HCT116 (cell line): Measurements from ENCODE around the gene MAP2K3. TPM values are rescaled to one million over a fixed set of nuclear protein-coding genes. Genes with fewer than 3 reads are reported as not detected.
"Not testable (repeated sequence)": the region's sequence is repeated elsewhere in the genome, so short reads cannot be mapped to it uniquely, and the experiment has no call there.

Experiments
- ATAC-seq: fragments of 200-7000 bp; cut with Tn5 transposase; 2 replicates; pipeline ENCODE4 v1.9.1; 2020; ENCODE audit warnings: mild to moderate bottlenecking, moderate library complexity
- BruUV-seq: library from RNA; stranded (reverse); fragments of 400-500 nt; replicated peaks from 2 replicates; lab custom pipeline; 2021; lab: Mats Ljungman, UMichigan
- CTCF ChIA-PET: fragments of 300-600 bp; sonication (Branson Sonifier 250); formaldehyde crosslinking; loops from one replicate; lab custom pipeline; 2021; ENCODE audit warnings: antibody characterized with exemption; lab: Charles Lee
- POLR2A ChIA-PET: fragments of 300-600, 350-600 bp; sonication (Branson Sonifier 250); formaldehyde crosslinking; loops from one replicate; lab custom pipeline; 2021; ENCODE audit warnings: antibody characterized with exemption; lab: Charles Lee
- RAD21 ChIA-PET, 2 experiments: fragments of 300-600 bp; sonication (Branson Sonifier 250); formaldehyde crosslinking; loops; one replicate each; lab custom pipeline; 2023; ENCODE audit warnings: low total read pairs in 2 of 2; ENCODE audit not compliant: uncharacterized antibody in 2 of 2, unreplicated experiment in 2 of 2, low non-redundant PET in 1 of 2; lab: Charles Lee
- DNase-seq: peaks from one replicate; pipeline ENCODE4 v3.0.0-alpha.2; 2010; ENCODE audit warnings: low read depth, low spot score
- H2AFZ ChIP-seq: fragments of 200-600 bp; shearing (Covaris generic), sonication (generic); 2 replicates; pipeline ENCODE4 v1.6.1; 2017; ENCODE audit warnings: low read depth, mixed run types, mixed read lengths, antibody characterized with exemption, low read length; ENCODE audit not compliant: poor library complexity, severe bottlenecking
- H3K27ac ChIP-seq: 2 replicates; pipeline ENCODE4 v1.5.1; 2012; ENCODE audit warnings: low read depth, low read length
- H3K27me3 ChIP-seq: fragments of 200-600 bp; sonication (generic); 2 replicates; pipeline ENCODE4 v1.6.1; 2016; ENCODE audit warnings: mixed run types, low read length, mixed read lengths; ENCODE audit not compliant: insufficient read depth
- H3K36me3 ChIP-seq, 2 experiments: fragments of 200-500 bp in 1 of 2; fragments of 200-600 bp in 1 of 2; sonication (Bioruptor generic) in 1 of 2; sonication (generic) in 1 of 2; 2 replicates each; pipeline versions ENCODE4 v1.5.1 to v1.6.1; 2014 to 2016; ENCODE audit warnings: low read length in 2 of 2, inconsistent platforms in 1 of 2, mixed read lengths in 1 of 2, mixed run types in 1 of 2; ENCODE audit not compliant: insufficient read depth in 2 of 2, control insufficient read depth in 1 of 2
- H3K4me1 ChIP-seq, 2 experiments: fragments of 200-600 bp in 1 of 2; sonication (generic) in 1 of 2; 2 replicates each; pipeline versions ENCODE4 v1.5.1 to v1.6.1; 2012 to 2017; ENCODE audit warnings: low read length in 2 of 2, inconsistent platforms in 1 of 2, mild to moderate bottlenecking in 1 of 2, mixed read lengths in 1 of 2, mixed run types in 1 of 2, moderate library complexity in 1 of 2; ENCODE audit not compliant: insufficient read depth in 2 of 2, control insufficient read depth in 1 of 2
- H3K4me2 ChIP-seq: fragments of 200-600 bp; sonication (generic); 2 replicates; pipeline ENCODE4 v1.6.1; 2017; ENCODE audit warnings: mixed run types, low read length, mixed read lengths
- H3K4me3 ChIP-seq, 2 experiments: fragments of 200-600 bp in 1 of 2; sonication (generic) in 1 of 2; replicated peaks in 1 of 2; 2 replicates each; pipeline ENCODE4 v1.5.1; 2011 to 2016; ENCODE audit warnings: low read length in 2 of 2, control low read depth in 1 of 2, low read depth in 1 of 2, mild to moderate bottlenecking in 1 of 2, mixed read lengths in 1 of 2, mixed run types in 1 of 2
- H3K79me2 ChIP-seq: fragments of 200-600 bp; sonication (generic); 2 replicates; pipeline ENCODE4 v1.6.1; 2017; ENCODE audit warnings: mild to moderate bottlenecking, mixed run types, low read length, moderate library complexity, mixed read lengths; ENCODE audit not compliant: insufficient read depth
- H3K9ac ChIP-seq: fragments of 200-600 bp; sonication (generic); 2 replicates; pipeline ENCODE4 v1.6.1; 2016; ENCODE audit warnings: low read length, mixed read lengths
- H3K9me2 ChIP-seq: fragments of 200-600 bp; sonication (generic), shearing (Covaris generic); 2 replicates; pipeline ENCODE4 v1.6.1; 2017; ENCODE audit warnings: mixed run types, mild to moderate bottlenecking, moderate library complexity; ENCODE audit not compliant: insufficient read depth
- H3K9me3 ChIP-seq, 2 experiments: fragments of 200-500 bp in 1 of 2; fragments of 200-600 bp in 1 of 2; sonication (Bioruptor generic) in 1 of 2; sonication (generic) in 1 of 2; 2 replicates each; pipeline ENCODE4 v1.6.1; 2014 to 2017; ENCODE audit warnings: low read length in 2 of 2, mixed read lengths in 2 of 2, inconsistent platforms in 1 of 2, low read depth in 1 of 2, mild to moderate bottlenecking in 1 of 2, mixed run types in 1 of 2, moderate library complexity in 1 of 2; ENCODE audit not compliant: control insufficient read depth in 1 of 2, insufficient read depth in 1 of 2
- H4K20me1 ChIP-seq: fragments of 200-600 bp; sonication (generic), shearing (Covaris generic); 2 replicates; pipeline ENCODE4 v1.6.1; 2017; ENCODE audit warnings: mixed run types, mild to moderate bottlenecking, moderate library complexity; ENCODE audit not compliant: insufficient read depth
- intact Hi-C: fragments of 100-400 bp; cut with micrococcal nuclease; formaldehyde crosslinking; loops from 2 replicates; pipeline ENCODE4 v1.10.0; 2022
- total RNA-seq: library from RNA; stranded (reverse); gene quantifications from one replicate; pipeline ENCODE4 v1.2.1, GENCODE V29; 2021; ENCODE audit not compliant: unreplicated experiment

Gene MAP2K3
- total RNA-seq, 1 experiment from 2014 or later, result 96.7 TPM

DNA sequence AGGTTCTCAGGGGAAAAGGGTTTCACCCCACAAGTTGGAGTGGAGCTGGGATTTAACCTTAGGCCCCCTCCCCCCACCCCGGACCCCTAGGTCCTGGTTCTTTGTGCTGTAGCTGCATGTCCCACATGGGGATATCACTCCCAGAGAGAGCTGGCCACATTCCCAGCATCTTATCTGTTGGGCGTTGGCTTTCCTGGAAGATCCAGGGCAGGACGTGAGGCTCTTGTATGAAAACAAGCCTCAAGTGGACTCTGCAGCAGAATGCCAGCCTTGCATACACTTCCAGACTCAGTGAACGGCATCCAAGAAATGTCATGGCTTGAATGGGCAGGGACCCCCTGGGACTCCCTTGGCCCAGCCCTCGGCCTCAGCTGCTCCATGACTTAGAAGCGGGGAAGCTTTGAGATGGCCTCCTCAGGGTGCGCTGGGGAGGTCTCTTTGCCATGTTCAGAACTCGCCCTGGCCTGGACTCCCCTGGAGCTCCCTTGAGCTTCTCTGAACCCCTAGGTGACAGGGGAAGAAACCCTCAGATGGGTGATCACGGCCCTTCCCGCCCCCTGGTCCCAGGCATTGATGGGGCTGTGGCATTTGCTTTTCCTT is 62.2 kb downstream of the MAP2K3 start:
- CTCF ChIA-PET, H3K9me3 ChIP-seq, H3K9me2 ChIP-seq, H3K27me3 ChIP-seq, H3K4me1 ChIP-seq, intact Hi-C loops, RAD21 ChIA-PET, DNase-seq, H3K4me3 ChIP-seq, POLR2A ChIA-PET, ATAC-seq, H3K27ac ChIP-seq, H2AFZ ChIP-seq, H3K79me2 ChIP-seq, H3K4me2 ChIP-seq, H3K36me3 ChIP-seq, BruUV-seq, H4K20me1 ChIP-seq, H3K9ac ChIP-seq: not testable (repeated sequence)

GRCh38 chr17:21347660-21348059 is 63.1 kb downstream of the MAP2K3 start:
- H3K79me2 ChIP-seq, intact Hi-C loops, POLR2A ChIA-PET, H2AFZ ChIP-seq, H3K4me1 ChIP-seq, DNase-seq, ATAC-seq, H3K27ac ChIP-seq, H3K36me3 ChIP-seq, H3K9me2 ChIP-seq, H3K4me3 ChIP-seq, BruUV-seq, H3K9me3 ChIP-seq, CTCF ChIA-PET, H3K27me3 ChIP-seq, RAD21 ChIA-PET, H3K9ac ChIP-seq, H4K20me1 ChIP-seq, H3K4me2 ChIP-seq: not testable (repeated sequence)

- RAD21 ChIA-PET, CTCF ChIA-PET, POLR2A ChIA-PET: not testable (repeated sequence)
These were observed 63.8 kb downstream of the MAP2K3 start for GRCh38 chr17:21348081-21348925.

DNA sequence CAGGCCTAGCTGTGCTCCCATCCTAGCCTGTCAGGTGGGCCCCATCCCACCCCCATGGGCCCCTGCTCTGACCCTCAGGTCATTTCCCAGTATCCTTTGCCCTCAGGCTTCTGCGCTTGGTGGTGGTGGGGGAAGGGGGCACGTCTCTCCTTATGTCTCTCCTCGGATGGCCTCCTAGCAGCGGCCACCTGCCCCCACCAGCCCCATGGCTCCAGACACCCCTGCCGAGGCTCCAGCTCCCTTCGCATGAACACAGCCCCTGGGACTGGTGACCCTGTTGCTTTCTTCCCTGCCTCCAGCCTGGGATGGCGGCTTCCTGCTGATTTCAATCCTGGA is 64.4 kb downstream of the MAP2K3 start:
- H3K36me3 ChIP-seq, H3K9me2 ChIP-seq, intact Hi-C loops, H3K79me2 ChIP-seq, H3K9ac ChIP-seq, H3K27me3 ChIP-seq, H3K4me2 ChIP-seq, CTCF ChIA-PET, H3K27ac ChIP-seq, H3K9me3 ChIP-seq, DNase-seq, H3K4me1 ChIP-seq, H2AFZ ChIP-seq, BruUV-seq, H3K4me3 ChIP-seq, H4K20me1 ChIP-seq, RAD21 ChIA-PET, POLR2A ChIA-PET, ATAC-seq: not testable (repeated sequence)

More at GRCh38 chr17:21348081-21348925, 63.8 kb downstream of the MAP2K3 start:
- H3K27ac ChIP-seq, H3K9me3 ChIP-seq, DNase-seq, H3K4me1 ChIP-seq, BruUV-seq, H3K9ac ChIP-seq, H3K4me3 ChIP-seq, H3K9me2 ChIP-seq, H3K79me2 ChIP-seq, H2AFZ ChIP-seq, H4K20me1 ChIP-seq, H3K36me3 ChIP-seq, H3K27me3 ChIP-seq, intact Hi-C loops, H3K4me2 ChIP-seq: not testable (repeated sequence)
- ATAC-seq, result peak; percentile 35
